NCI-H526 (cell line): Measurements from ENCODE around the gene PARS2.
A peak's percentile ranks its signal among the peaks of the same experiment; 100 is the strongest.

Experiments
- DNase-seq, 2 experiments: peaks; one replicate each; lab custom pipeline; 2025; lab: John Stamatoyannopoulos, UW

The PARS2 gene

GRCh38 chr1:54764133-54764921 is at the start of gene PARS2:
Gene PARS2 (minus strand): TSS chr1:54764523. CDS start chr1:54759161, 5,362 bp downstream.
- peak; percentile 99 for DNase-seq

DNA sequence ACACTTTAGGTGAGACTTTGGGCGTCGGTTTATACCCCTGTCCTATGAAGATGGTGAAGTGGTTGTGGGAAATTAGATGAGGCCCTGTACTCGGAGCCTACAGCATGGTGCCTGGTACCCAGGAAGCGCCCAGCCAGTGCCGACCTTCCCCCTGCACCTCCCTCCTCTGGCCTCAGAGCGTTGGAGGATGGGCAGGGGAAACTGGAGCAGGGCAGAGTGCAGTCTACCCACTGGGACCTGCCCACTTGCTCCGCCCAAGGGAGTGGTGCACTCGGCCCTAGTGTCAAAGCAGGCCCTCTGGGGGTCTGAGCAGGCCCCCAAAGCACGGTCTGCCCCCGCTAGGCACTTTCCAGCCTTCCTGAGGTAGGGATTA is 49.8 kb upstream of the PARS2 start:
- DNase-seq, result no peak

- no peak for DNase-seq
Observed at GRCh38 chr1:54813485-54814125, 49.3 kb upstream of the PARS2 start.

DNA sequence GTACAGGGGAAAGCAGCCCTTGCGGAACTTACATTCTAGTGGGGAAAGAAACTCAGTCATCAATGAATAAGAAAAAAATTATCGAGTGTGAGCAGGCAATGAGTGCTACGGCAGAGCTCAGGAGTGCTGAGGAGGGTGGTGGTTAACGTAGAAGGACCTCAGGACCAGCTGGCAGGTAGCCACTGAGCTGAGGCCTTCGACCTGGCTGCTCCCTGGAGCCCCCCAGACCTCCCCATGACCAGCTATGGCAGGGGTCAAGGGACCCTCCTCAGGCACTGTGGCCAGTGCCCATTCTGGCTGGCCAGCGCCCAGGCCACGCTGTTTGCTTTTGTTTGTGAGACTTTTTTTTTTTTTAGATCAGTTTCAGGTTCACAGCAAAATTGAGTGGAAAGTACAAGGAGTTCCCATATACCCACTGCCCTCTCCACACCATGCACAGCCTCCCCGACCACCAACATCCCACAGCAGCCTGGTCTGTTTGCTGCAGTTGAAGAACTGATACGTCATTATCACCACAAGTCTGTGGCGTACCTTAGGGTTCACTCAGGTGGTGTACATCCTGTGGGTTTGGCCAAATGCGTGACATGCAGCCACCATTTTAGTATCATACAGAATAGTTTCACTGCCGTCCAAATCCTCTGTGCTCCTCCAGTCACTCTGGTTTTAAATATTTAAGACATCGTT is 48.6 kb upstream of the PARS2 start:
- DNase-seq, result no peak

DNA sequence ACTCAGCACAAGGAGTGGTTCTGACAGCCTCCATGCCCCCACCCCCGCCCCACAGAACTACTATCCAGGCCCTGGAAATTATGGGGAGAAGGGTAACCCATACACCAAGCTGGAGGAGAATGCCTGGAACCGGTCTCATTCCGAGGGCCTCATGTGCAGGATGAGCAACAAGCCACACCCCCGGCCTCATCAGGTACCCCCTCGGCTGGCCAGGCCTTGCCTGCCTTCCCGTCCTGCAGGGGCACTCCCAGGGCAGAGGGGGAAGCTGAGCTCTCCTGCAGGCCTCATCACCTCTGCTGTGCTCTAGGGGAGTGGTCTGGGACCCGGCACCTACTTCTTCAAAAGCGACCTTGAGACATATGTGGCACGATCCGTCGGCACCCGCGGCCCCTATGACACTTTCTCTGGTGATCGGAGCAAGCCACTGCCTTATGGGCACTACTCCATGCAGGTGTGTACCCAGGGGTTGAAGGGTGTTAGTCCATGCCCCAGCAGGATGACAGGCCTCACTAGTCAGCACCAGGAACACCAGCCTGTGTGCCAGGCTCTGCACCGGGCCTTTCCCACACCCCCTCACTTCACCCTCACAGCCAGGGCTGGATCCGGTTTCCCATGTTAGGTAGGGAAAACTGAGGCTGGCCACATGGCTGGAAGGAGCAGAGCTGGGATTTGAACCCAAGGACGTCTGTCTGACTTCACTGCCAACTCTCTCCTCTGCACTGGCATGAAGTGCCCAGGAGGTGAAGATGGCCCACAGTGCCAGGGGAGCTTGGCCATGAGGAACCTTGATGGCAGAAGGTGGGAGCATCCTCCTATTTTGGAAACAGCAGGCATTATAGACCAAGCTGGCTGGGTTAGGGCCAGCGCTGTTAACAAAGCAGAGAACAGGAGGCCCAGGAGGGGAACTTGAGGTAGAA is 47.7 kb upstream of the PARS2 start:
- no peak for DNase-seq

- no peak for DNase-seq
Observed at GRCh38 chr1:54811066-54811465, 46.7 kb upstream of the PARS2 start.

DNA sequence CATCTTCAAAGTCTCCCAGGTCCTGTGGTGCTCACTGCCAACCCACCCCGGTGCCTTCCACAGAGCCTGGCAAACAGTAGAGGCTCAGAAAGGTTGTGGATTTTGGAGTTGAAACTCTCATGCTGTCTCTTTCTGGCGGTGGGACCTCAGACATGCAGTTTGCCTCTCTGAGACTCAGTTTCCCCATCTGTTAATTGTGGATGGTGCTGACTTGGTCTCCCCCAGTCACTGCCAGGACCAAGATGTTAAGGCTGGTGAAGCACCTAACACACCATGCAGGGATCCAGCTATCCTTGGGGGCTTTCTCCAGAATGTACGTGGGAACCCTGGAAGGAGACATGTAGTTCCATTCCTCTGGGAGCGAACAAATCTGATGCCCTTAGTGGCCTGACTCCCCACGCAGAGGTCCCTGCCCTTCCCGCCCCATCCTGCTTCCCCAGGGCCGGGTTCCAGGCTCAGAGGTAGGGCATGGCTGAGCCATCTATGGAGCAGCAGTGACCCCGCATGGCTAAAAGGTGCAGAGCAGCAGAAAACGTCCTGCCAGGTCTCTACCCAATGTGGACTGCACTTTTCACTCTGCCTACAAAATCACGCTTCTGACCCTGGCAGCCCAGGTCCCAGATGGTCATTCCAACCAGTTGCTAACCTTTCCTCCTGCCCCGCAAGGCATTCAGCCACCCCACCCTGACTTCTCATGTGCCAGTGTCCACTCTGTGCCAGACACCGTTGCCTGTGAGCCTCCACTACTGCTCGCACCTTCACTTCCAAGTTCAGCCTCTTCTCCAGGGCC is 46.0 kb upstream of the PARS2 start:
- peak; percentile 27 to 81 for DNase-seq

- no peak for DNase-seq
Observed at GRCh38 chr1:54809496-54810074, 45.3 kb upstream of the PARS2 start.

- no peak for DNase-seq
Observed at GRCh38 chr1:54808443-54809207, 44.3 kb upstream of the PARS2 start.

GRCh38 chr1:54807756-54808155 is 43.4 kb upstream of the PARS2 start:
- no peak for DNase-seq

DNA sequence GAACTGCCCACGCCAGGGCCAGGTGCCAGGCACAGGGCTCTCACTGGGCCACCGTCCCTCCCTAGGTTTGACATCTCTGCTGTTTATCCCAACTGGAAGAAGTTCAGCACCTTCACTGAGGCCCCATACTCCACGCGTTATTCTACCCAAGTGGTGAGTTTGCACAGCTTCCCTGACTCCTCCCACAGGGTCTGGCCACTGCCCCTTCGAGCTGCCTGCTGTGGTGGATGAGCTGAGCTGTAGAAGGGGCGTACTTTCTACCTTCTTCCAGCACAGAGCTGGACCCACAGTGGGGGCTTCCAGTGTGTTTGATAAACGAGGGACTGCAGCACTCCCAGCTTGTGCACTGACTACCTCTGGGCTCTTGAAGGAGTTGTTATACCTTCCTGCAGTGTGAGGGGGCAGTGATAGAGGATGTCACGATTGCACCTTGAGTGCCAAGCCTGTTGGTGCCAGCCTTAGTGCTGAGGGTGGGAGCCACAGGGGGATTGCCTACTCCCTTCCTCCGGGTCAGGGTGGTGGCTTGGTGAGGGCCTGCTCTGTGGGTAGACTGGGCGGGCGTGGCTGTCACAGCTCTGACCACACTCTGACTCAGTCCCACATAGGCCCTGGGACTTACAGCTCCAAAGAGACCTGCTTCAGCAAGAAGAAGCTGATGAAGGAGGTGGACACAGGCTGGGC is 42.7 kb upstream of the PARS2 start:
- no peak for DNase-seq

- no peak for DNase-seq
Observed at GRCh38 chr1:54805981-54806381, 41.7 kb upstream of the PARS2 start.

DNA sequence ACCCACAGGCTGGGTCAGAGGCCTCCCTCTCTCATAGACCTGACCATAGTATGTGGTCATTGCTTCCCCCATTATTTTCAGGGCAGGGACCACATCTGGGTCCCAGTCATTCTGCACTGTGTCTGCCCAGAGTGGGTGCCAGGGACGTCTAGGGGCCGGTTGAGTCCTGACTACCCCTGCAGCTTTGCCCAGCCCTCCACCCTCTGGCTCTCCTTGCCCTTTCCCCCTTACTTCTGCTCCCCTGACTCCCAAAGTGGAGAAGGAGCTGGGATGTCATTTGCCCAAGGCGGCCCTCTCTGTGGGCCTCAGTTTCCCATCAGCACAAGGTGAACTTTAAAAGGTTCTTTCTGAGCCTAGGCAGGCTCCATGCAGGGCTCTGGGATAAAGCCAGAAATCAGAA is 41.1 kb upstream of the PARS2 start:
- no peak for DNase-seq

DNA sequence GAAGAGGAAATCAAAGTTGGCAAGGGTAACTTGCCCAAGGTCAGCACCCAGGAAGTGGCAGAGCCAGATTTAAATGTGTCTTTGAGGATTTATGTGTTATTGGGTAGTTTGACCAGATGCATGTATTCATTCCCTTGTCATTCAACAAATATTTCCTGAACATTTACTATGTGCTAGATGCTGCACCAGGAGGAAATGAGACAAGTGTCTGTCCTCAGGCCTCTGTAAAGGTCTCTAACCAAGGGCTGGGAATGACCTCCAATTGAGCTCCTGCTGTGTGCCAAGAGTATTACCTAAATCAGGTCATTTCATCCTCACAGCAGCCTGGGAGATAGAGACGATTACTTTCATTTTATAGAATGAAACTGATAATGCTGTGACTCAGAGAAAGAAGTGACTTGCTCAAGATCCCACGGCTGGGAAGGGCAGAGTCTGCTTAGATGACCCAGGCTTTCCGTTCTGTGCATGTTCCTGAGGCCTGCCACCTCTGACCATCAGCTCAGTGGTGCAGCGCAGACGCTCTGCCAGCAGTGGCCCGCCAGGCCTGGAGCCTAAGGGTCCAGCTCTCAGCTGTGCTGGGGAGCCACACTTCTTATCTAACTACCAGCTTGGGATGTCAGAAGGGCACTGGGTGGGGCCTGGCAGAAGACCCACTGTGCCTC is 40.3 kb upstream of the PARS2 start:
- DNase-seq, result no peak

- DNase-seq, result no peak
Observed at GRCh38 chr1:54803761-54804470, 39.6 kb upstream of the PARS2 start.

GRCh38 chr1:54800899-54801759 is 36.8 kb upstream of the PARS2 start, which contains the start of gene TTC22:
Gene TTC22 (minus strand): TSS chr1:54801323. CDS start chr1:54801163, 160 bp downstream.
- no peak for DNase-seq
